M059J (cell line): ENCODE measurements around the gene EPB41L2. TPM values are rescaled to one million over a fixed set of nuclear protein-coding genes. Genes with fewer than 3 reads are reported as not detected.
"Not testable (repeated sequence)": the region's sequence is repeated elsewhere in the genome, so short reads cannot be mapped to it uniquely, and the experiment has no call there.

Source experiments
- DNase-seq: peaks from one replicate; pipeline ENCODE4 v3.0.0-alpha.2; 2012; ENCODE audit warnings: low read depth
- total RNA-seq: library from RNA; depleted of rRNA; stranded (reverse); fragments of >200 nt; shearing (Covaris generic); gene quantifications from 2 replicates; pipeline ENCODE4 v1.2.3, GENCODE V29; 2014

EPB41L2 gene
- total RNA-seq, 1 experiment from 2014 or later: 43.0 TPM

GRCh38 chr6:131003488-131004386 is 59.3 kb downstream of the EPB41L2 start:
- no peak for DNase-seq

GRCh38 chr6:131002661-131002980 is 60.4 kb downstream of the EPB41L2 start:
- no peak for DNase-seq

DNA sequence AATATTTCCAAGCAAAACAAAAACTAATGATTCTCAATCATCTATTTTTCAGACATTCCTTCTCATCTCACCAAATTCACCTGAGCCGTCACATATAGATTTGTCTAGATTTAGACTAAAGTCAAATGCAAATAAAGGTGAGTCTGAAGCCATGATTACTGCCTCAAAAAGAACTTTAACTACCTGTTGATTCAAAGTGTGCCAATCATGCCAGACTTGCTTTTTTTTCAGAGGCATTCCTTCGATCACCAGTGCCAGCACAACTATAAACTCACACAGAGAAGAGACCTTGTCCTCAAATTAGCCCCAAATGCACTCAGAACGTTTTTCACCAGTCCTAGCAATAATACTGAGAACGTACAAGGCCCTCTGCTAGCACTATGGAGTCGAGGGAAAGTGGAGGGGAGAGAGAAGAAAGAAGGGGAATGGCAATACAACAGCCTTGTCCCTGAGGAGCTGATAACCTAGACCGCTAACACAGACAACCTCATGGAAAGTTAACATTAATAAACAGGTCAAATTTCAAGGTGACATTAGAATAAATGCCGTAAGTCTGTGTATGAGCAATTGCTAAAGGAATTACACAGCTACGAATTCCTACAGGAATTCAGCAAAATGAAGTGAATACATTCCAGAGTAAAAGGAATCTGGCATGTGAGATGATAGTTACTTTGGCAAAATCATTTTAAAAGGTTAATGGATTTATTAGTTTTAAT is 60.9 kb downstream of the EPB41L2 start:
- DNase-seq: no peak

DNA sequence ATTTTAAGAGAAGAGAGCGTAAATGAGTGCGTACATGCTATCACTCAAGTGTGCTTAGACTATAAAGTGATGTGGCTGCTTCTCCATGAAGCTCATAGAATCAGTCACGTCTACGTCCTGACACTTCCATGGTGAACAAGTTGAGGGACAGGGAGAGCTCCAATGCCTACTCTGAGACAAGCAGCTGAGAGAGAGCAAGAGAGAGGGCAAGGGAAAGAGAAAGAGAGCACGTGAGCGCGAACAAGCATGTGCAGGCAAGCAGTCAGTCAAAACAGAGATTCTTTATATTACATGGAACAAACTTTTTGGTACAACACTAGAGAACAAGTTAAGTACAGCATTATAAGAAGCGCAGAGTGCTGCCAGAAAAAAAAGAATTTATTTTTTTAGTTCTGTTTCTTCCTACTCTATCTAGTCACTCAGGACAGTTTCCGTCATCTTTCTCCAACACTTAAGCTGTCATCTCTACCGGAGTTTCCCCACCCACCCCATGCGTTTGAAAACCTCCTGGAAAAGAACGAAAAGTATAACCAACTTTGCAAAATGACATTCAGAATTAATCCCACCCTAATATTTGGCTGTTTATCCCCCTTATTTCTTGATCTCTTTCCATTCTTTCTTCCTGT is 61.8 kb downstream of the EPB41L2 start:
- DNase-seq: no peak

GRCh38 chr6:131000544-131000943 is 62.5 kb downstream of the EPB41L2 start:
- no peak for DNase-seq

- peak; percentile 44 for DNase-seq
These were observed 65.8 kb downstream of the EPB41L2 start for GRCh38 chr6:130997061-130997753.

GRCh38 chr6:130996635-130997034 is 66.4 kb downstream of the EPB41L2 start:
- no peak for DNase-seq

GRCh38 chr6:130995783-130996447 is 67.1 kb downstream of the EPB41L2 start:
- peak; percentile 44 for DNase-seq

- no peak for DNase-seq
These were observed 68.5 kb downstream of the EPB41L2 start for GRCh38 chr6:130994319-130995097.

DNA sequence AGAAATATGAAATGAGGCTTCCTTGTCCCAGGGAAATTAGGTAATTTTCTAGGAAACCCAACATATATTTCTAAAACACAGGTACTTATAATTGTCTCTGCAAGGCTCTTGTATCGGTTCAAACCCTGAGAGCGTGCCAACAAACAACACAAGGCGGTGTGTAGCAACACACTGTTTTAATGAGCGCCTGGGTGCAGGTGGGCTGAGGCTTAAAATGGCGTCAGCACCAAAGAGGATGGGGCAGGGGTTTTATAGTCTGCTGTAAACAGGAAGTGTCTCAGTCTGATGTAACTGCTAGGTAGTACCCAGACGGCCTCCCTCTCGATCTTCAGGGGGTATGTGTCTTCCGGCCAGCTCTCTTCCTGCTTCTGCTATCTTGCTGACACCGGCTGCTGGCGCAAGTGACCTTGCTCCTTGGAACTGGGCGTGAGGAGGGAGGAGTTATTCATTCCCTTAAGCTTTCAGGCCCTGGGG is 69.7 kb downstream of the EPB41L2 start:
- no peak for DNase-seq

DNA sequence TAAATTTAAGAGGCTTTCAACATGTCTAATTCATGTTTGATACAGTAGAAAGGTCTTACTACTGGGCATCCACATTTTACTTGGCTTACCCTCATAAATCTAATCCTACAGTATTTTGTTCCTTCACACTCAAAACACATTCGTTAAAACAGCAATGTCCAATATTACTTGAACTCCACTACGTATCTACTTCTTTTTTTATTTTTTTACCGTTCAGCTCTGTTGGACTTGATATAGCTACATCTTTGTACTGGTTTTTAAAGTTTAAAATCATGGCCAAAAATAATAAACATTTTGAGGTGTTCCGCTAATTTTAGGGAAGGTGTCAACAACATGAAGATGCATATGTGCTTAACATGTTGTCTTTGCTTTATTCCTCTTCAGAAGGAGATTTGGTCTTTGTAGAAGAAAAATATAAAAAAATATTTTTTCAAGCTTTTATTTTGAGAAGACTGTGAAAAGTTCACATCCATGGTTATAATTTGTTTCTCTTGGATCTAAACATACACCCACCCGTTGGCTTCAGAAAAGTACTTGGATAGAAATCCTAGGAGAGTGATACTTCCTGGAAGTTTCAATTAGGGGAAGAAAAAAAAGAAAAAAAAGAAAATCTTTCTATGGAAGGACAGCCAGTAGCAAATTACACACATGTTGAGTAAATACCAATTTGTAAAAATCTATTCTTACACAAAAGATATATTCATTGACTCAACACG is 71.5 kb downstream of the EPB41L2 start:
- DNase-seq: no peak

DNA sequence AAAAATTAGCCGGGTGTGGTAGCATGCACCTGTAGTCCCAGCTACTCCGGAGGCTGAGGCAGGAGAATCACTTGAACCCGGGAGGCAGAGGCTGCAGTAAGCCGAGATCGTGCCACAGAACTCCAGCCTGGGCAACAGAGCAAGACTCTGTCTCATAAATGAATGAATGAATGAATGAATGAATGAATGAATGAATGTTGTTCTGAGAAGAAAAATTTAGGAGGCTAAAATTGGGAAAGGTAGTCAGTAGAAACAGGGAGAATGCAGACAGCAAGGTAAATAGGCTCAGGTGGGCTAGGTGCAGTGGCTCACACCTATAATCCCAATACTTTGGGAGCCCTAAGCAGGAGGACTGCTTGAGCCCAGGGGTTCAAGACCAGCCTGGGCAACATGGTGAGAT is 75.5 kb downstream of the EPB41L2 start:
- not testable (repeated sequence) for DNase-seq

DNA sequence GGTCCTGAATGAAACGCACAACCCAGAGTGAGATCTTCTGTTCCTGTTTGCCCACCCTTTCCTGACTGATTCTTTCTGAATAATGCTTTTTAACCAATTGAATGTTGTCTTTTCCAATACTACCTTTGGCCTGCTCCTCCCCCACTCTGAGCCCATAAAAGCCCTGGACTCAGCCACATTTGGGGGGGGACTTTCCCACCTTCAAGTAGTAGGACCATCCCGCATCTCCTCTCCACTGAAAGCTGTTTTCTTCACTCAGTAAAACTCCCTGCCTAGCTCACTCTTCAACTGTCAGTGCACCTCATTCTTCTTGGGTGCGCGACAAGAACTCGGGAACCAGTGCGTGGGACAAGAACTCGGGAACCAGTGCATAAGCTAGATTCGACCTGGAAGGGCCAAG is 77.9 kb downstream of the EPB41L2 start:
- DNase-seq: no peak

DNA sequence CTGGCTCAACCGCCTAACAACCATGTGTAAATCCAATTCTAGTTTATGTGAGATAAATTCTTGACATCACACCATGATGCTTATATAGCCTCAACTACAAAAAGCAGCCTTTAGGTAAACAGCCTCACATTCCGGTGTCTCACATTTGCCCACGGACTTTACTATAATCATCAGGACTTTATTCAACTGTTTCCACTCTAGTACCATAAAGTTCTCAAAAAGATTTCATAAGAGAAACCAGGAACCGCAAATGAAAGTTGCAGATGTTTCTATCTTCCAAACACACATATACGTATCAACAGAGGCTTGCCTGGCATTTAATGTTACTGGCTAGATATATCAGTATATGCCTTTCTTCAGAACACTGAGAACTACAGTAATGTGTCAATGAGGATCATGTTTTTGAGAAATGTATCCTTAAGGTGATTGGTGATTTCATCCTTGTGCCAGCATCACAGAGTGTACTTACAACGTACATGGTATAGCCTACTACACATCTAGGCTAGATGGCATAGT is 80.0 kb downstream of the EPB41L2 start:
- DNase-seq: no peak

DNA sequence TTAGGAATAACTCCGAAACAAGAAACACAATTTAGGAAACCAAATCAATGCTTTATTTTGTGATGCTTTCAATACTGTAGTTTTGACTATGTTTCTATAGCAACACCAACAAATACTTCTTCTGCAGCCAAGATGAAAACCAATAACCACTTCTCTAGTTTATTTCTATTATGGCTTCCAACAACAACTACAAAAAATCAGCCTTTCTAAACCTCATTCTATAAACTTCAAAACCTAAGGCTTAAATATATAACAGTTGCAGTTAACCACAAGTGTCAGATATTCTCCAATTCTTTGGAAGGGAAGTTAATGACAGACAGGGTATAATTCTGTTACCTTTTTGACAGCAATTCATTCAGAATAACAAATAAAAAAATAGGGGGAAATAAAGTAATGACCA is 80.9 kb downstream of the EPB41L2 start:
- DNase-seq: no peak

GRCh38 chr6:130981409-130981808 is 81.6 kb downstream of the EPB41L2 start:
- DNase-seq: no peak

DNA sequence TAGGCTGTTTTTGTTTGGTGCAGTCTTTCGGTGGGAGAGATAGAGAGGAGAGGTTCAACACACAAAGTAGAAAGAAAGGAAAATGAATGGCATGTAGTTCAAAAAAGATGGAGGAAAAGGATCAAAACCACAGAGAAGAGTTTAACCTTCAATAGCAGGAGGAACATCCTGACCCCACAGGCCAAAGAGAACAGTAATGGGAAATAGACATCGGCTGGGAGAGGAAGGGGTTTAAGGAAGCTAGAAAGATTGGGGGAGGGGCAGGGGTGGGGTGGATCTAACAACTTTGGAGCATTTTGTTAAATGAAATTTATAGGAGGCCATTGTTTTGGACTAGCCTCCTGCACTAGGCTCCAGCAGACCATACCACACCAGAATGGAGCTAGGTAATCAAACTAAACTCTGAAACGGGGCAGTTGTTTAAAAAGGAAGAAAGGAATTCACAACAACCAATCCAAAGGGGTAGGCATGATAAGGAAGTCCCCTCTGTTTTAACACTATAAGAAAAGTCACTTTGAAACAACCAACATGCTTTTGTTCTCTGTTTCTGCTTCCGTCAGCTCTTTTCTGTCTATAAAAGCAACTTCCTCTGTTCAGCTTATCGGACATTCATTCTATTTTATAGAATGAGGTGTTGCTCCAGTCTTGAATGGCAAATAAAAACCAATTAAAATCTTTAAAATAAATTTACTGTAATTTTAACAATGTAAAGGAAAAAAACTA is 82.6 kb downstream of the EPB41L2 start:
- DNase-seq: no peak

GRCh38 chr6:130978660-130979396 is 84.2 kb downstream of the EPB41L2 start:
- DNase-seq: no peak
